Testis (tissue), 3 donors: Measurements from ENCODE around the gene PARD6B. TPM values are rescaled to one million over a fixed set of nuclear protein-coding genes. Genes with fewer than 3 reads are reported as not detected.

Experiments
- DNase-seq: peaks from one replicate; pipeline ENCODE4 v3.0.0-alpha.2; 2019
- H3K27ac ChIP-seq, 2 donors: fragments of 200-600 bp; sonication (generic); one replicate each; pipeline ENCODE4 v1.5.1; 2019
- H3K27me3 ChIP-seq: fragments of 200-600 bp; sonication (generic); one replicate; pipeline ENCODE4 v1.5.1; 2019
- H3K36me3 ChIP-seq: fragments of 200-600 bp; sonication (generic); one replicate; pipeline ENCODE4 v1.5.1; 2017; ENCODE audit warnings: low read depth; ENCODE audit errors: missing control alignments
- H3K4me1 ChIP-seq: fragments of 200-600 bp; sonication (generic); one replicate; pipeline ENCODE4 v1.5.1; 2019
- H3K4me3 ChIP-seq, 2 donors: fragments of 200-600 bp; sonication (generic); one replicate each; pipeline ENCODE4 v1.5.1; 2017 to 2019
- H3K9me3 ChIP-seq: fragments of 200-600 bp; sonication (generic); one replicate; pipeline ENCODE4 v1.5.1; 2017
- CTCF ChIP-seq, 3 experiments: fragments of 450-650 bp in 2 of 3; fragments of 200-600 bp in 1 of 3; sonication (generic) in 1 of 3; IDR thresholded peaks; one replicate each; pipeline ENCODE4 v1.5.1; 2016 to 2019; ENCODE audit warnings: antibody characterized with exemption in 3 of 3, mild to moderate bottlenecking in 2 of 3, moderate library complexity in 1 of 3
- POLR2A ChIP-seq: fragments of 450-650 bp; IDR thresholded peaks from one replicate; pipeline ENCODE4 v1.6.1; 2017; ENCODE audit warnings: antibody characterized with exemption, mild to moderate bottlenecking, moderate library complexity
- WGBS, 2 donors: methylation state at CpG; one replicate each; pipeline ENCODE4 v1.1.5; 2018; 5-methylcytosine and 5-hydroxymethylcytosine counted together
- intact Hi-C: fragments of 100-400 bp; cut with DNase I; formaldehyde crosslinking; loops from one replicate; pipeline ENCODE4 v1.15.1; 2023; ENCODE audit warnings: low total_unique reads
- polyA plus RNA-seq: library from polyadenylated mRNA; stranded (reverse); fragments of 350-450 nt; fragmentation: Illumina TruSeq; extraction: RNeasy Lipid Tissue Mini Kit (QIAGEN cat#74804); gene quantifications from one replicate; pipeline ENCODE4 v1.2.3, GENCODE V29; 2014; ENCODE audit warnings: low read depth, low replicate concordance; ENCODE audit not compliant: insufficient read depth
- total RNA-seq, 2 donors: library from RNA; depleted of rRNA; stranded (reverse); fragments of >200 nt; gene quantifications; one replicate each; pipeline ENCODE4 v1.2.3, GENCODE V29; 2016

The PARD6B gene
- total and polyA plus RNA-seq, 3 donors from 2014 or later = 3.8 to 17.0 (median 15.4) TPM

GRCh38 chr20:50783390-50783789 is 52.0 kb downstream of the PARD6B start:
- Histone ChIP-seq H3K27me3 (no peaks in the 10 kb centered on the region), H3K4me3 (no peak overlapping the region), H3K36me3 (no peaks in the 10 kb centered on the region), H3K9me3 (no peaks in the 10 kb centered on the region), H3K27ac (no peak overlapping the region), H3K4me1 (peaks cover 4% of the 10 kb centered on the region)
- no peak for DNase-seq
- TF ChIP-seq CTCF (IDR thresholded peaks at IDR 0.05) = no peak
- TF ChIP-seq POLR2A = no peak
- WGBS, 2 donors = 91 to 96% methylated on average over 2 of the region's 2 CpGs
- intact Hi-C loops = no loop called here

- WGBS, 2 donors = 94 to 100% methylated on average over 4 to 6 of the region's 6 CpGs
Observed at GRCh38 chr20:50783903-50784302, 52.5 kb downstream of the PARD6B start.

GRCh38 chr20:50784464-50784863 is 53.1 kb downstream of the PARD6B start:
- WGBS, 2 donors = 82 to 94% methylated on average over 4 of the region's 4 CpGs
- intact Hi-C loops = no loop called here
- TF ChIP-seq CTCF (IDR thresholded peaks at IDR 0.05) (no peak), POLR2A (no peak)
- H3K36me3 ChIP-seq = no peaks in the 10 kb centered on the region
- no peaks in the 10 kb centered on the region for H3K9me3 ChIP-seq
- peaks cover 6% of the 10 kb centered on the region for H3K4me1 ChIP-seq
- H3K4me3 ChIP-seq = no peak overlapping the region
- H3K27ac ChIP-seq = no peak overlapping the region
- no peak for DNase-seq
- H3K27me3 ChIP-seq = no peaks in the 10 kb centered on the region

More at GRCh38 chr20:50783903-50784302, 52.5 kb downstream of the PARD6B start:
- DNase-seq = no peak
- Histone ChIP-seq H3K36me3 (no peaks in the 10 kb centered on the region), H3K27ac (no peak overlapping the region), H3K27me3 (no peaks in the 10 kb centered on the region), H3K4me3 (no peak overlapping the region), H3K4me1 (peaks cover 6% of the 10 kb centered on the region), H3K9me3 (no peaks in the 10 kb centered on the region)
- no peak for TF ChIP-seq CTCF (IDR thresholded peaks at IDR 0.05)
- TF ChIP-seq POLR2A = no peak
- intact Hi-C loops = no loop called here

GRCh38 chr20:50786703-50787102 is 55.3 kb downstream of the PARD6B start:
- Histone ChIP-seq H3K27ac (no peak overlapping the region), H3K4me3 (no peak overlapping the region), H3K9me3 (no peaks in the 10 kb centered on the region), H3K36me3 (no peaks in the 10 kb centered on the region), H3K4me1 (peaks cover 21% of the 10 kb centered on the region), H3K27me3 (no peaks in the 10 kb centered on the region)
- TF ChIP-seq CTCF (IDR thresholded peaks at IDR 0.05) = no peak
- no peak for TF ChIP-seq POLR2A
- intact Hi-C loops = no loop called here
- no peak for DNase-seq
- 97 to 98% methylated on average over 9 of the region's 9 CpGs for WGBS, 2 donors

GRCh38 chr20:50787181-50787580 is 55.8 kb downstream of the PARD6B start:
- Histone ChIP-seq H3K27ac (no peak overlapping the region), H3K4me3 (no peak overlapping the region)
- WGBS, 2 donors = 89 to 94% methylated on average over 2 of the region's 2 CpGs

More at GRCh38 chr20:50787181-50787580, 55.8 kb downstream of the PARD6B start:
- Histone ChIP-seq H3K36me3 (no peaks in the 10 kb centered on the region), H3K4me1 (peaks cover 21% of the 10 kb centered on the region), H3K9me3 (no peaks in the 10 kb centered on the region), H3K27me3 (no peaks in the 10 kb centered on the region)
- no peak for DNase-seq
- intact Hi-C loops = no loop called here
- TF ChIP-seq CTCF (IDR thresholded peaks at IDR 0.05) = no peak
